Measurements from ENCODE around the gene GMDS.

The GMDS gene

DNA sequence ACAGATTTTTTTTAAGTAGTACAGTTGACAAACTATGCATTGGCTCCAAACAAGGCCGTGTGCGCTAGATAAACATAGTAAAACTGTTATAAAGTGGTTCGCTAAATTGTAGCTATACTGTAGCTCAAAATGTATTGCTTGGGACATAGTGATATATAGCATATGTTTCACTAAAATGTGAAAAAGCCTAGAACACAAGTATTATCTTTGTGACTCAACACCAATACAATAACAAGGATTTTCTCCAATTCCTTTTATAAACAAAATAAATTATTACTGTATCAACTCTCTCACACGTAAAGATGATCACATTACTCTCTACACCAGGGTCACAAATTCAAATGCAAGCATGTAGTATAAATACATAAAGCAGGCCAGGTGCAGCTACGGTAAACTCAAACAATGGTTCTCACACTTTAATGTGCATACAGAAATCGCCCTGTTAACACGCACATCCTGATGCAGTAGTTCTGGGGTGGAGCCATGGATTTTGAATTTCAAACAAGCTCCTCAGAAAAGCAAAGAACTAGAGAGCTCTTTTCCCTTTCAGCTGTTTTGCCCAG, 214.6 kb downstream of the GMDS start:
- DNase-seq = no peak

DNA sequence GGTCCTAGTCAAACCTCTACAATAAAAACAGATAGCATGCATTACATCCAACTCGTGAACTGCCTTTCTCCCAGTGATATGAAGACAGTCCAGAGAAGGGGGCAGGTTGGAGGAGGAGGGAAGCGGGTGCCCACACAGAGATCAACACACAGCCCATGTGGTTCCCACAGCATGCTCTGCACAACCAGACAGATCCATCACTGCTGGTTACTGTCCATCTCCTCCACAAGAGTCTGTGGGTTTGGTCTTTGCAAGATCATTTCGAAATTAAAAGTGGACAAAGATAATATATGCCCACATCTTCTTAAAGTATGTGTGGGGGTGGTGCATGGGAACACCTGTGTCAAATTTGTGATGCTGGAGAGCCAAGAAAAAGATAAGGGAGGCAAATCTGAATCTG, 215.5 kb downstream of the GMDS start:
- no peak for DNase-seq

DNA sequence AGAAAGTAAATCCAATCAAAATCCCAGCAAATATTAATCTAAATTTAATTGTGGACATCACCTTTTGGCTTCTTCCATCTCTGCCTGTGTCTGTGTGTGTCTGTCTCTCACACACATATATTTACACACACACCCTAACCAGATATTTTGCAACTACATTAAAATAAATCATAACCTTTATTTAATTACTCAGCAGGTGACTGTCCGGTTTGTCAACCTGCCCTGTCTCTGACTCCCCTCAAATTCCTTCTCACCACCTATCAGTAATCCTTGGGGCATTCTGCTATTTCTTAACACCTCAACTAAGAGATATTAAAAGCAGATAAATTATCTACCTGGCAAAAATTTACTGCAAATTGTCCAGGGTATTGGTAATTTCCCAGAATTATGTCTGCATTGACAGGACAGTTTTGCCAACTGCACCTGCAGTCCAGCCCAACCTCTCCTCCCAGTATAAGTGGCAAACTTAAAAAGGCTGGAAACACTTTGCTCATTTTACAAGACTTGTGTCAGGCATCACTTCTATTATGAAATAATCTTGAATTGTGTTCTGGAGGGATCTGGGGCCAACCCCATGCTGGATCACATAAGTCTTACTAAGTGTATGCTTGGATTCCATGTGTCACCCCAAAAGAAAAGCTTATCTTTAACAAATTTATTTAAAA, 216.1 kb downstream of the GMDS start:
- DNase-seq = no peak

DNA sequence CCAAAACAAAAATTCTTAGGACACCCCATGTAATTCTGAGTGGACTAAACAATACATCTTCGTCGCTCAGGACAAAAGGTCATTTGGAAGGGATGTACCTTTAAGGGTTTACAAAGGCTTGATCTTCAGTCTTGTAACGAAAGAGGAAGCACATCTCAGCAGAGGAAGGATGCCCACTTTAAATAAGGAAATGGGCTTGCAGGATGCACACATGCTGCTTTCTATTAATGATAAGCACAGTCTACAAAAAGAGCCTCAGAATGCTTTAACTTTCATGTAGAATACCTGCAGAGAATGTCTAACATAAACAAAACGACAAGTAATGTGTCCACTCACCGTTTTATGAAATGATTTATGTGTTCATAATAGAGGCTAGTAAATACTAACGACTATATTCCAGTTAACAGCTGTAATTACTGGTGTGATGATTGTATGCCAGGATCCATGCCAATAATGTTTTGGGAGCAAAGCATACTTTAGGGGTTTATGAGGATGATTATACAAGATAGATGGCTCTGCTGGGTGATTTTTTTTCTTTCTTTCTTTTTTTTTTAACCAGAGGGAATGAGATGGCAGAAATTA, 216.9 kb downstream of the GMDS start:
- DNase-seq = no peak

DNA sequence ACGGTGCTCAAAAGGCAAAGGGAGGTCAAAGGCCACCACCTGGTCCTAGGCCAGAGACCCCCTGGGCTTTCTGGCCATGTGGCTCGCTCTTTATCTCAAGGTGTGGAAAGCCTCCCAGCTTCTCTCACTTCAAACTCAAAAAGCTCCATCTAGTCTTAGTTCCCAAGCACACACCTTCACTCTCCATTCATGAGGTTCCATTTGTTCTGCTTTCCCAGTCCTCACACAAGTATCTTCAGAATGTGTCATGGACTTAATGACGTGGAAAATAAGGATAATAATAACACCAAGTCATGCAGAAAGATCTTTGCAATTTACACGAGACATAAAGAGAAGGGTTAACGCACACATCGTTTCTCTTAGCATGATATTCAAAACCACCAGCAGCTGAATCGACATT, 219.3 kb downstream of the GMDS start:
- DNase-seq = no peak

DNA sequence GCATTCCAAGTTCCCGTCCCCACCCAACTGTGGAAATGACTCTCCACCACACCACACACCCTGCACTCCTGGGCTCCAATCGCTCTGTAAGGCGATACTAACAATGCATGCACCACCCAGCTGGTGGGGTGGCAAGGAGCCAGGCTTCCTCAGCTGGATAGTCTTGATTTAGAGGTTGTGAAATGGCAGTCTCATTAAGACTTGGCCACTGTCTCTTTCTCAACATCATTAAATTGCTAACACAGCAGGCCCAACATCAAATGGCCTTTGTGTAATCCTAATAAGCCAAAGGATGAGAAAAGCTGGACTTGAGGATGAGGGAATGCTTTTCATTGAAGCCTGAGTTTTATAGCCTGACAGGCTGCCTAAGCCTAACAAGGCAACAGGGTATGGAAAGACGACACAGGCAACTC, 223.7 kb downstream of the GMDS start:
- DNase-seq = peak; percentile 21

DNA sequence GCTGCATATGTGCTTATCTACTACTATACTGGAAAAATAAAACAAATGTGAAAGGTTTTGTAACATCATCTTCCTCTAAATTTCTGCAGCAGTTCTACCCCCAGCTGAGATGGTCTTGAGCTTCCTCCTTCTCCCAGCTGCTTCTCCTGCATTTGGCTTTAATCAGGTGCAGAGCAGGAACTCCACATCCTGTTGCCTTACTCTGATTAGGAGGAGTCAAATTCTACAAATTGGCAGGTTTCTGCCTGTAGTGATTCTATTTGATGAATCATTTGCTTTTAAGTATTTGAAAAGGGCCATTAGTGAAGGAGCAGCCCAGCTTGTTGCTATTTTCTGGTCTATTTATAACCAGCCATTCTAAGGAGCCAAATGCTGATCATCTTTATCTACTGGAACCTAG, 224.5 kb downstream of the GMDS start:
- DNase-seq = no peak

DNA sequence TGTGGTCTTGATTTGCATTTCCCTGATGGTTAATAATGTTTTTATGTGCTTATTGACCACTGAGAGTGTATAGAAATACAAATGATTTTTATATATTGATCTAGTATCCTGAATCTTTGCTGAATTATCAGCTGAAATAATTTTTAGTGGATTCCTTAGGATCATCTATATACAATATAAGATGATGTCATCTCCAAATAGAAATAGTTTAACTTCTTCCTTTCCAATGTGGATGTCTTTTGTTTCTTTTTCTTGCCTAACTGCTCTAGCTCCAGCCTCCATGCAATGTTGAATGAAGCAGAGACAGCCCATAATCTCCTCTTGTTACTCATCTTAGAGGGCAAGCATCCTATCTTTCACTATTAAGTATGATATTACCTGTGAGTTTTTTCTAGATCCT, 226.4 kb downstream of the GMDS start:
- no peak for DNase-seq

DNA sequence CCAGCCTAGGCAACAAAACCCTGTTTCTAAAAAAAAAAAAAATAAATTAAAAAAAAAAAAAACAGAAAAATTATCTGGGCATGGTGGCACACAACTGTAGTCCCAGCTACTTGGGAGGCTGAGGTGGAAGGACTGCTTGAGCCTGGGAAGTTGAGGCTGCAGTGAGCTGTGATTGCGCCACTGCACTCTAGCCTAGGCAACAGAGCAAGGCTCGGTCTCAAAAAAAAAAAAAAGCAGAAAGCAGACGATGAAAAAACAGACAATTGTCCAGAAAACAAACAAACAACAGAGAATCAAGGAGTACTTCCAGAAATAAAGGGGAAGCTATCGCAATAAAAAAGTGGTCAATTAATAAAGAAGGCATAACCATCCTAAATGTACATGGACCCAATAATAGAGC, 229.4 kb downstream of the GMDS start:
- no peak for DNase-seq

DNA sequence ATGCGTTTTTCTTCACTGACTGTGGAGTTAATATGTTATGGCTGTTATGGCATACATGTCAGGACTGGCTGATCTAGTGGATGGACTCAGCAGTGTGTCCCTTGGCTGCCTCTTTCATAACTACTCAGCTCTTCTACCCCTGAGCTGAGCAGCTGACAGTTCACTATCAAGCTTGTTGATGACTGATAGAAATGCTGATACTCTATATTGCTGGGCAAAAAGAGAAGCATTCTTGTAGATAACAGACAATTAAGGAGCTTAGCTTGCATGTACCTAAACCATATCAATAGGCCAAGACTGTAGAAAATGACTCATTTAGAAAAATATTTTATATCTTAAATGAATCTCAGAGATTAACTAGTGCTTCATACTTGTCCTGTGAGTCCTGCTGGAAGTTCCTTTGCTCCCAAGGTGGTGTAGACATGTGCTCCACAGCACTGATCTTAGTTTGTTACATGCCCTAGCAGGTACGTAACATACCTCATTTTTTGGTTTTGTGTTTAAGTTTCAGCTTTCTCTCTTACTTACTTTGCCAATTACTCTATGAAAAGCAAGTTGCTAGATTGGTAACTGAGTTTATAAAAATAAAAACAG, 236.9 kb downstream of the GMDS start:
- no peak for DNase-seq

DNA sequence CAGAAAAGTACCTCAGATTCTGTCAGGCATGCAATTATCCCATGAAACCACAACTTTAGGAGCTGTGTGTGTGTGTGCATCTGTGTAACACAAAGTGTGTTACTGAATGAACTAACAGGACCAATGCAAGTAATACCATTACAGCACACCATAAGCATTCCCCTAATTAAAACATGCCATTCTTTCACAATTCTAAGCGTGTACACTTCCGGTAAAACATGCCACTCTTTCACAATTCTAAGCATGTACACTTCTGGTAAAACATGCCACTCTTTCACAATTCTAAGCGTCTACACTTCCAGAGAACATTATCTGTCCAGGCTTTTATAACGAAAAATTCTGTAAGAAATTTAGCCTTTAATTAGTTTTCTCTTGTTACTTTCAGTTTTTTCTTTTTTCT, 238.2 kb downstream of the GMDS start:
- DNase-seq = no peak

DNA sequence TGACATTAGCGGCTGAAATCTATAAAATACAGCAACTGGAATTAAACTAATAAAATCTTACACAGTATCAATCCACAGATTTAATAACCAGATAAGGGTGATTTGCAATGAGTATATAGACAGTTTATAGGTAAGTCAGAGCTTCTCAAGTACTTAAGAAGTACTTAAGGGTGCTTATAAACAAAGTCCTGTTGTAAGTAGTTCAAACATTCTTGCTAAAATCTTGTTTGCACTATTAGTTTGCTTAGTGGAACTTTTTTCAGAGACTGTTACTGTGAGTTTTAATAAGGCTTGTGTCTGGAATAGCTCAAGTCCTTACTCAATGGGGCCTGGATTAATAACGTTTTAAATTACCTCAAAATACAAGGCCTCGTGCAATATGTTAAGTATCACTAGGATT, 240.5 kb downstream of the GMDS start:
- DNase-seq = no peak

DNA sequence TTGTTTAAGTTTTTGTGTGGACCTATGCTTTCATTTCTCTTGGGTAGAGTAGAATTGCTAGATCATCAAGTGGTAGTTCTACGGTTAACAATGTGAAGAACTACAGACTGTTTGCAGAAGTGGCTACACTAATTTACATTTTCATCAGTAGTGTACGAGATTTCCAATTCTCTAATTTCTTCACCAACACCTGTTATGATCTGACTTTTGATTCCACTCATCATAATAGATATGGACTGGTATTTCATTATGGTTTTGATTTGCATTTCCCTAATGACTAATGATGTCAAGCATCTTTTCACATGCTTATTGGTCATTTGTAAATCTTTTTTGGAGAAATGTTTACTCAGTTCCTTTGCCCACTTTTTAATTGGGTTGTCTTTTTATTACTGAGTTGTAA, 244.4 kb downstream of the GMDS start:
- DNase-seq = no peak

DNA sequence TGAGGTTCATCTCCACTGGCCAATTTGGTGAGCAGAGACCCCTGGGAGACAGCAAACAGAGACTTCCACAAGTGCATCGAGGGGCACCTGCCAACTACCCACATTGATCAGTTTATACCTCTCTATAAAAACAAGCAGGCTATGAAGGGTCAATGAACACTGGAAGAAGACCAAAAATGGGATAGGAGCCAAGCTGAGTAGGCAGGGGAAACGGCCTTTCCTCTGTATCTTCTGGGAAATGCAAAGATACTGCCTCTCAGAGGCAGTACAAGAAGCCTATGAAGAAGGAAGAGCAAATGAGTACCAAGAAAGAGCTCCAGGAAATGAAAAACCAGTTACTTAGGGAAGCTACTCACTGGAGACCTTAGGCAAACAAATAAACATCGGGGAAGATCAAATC, 247.7 kb downstream of the GMDS start:
- no peak for DNase-seq

DNA sequence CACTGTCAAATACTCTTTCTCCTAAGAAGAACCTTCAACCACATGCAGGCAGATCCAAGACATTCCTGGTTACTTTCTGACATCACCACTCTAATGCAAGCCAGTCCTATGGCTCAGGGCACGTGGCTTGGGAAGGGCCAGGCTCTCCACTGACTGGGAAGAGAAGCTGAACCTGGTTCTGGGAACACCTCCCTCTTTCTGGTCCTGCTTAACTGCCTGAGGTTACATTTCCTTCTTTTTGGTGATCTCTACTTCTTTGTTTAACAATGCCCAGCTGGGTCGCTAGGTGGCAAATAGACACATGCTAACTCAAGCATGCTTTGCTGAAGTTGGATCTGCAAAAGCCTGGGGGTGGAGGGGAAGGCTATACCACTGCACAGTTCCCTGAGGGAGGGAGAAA, 249.8 kb downstream of the GMDS start:
- no peak for DNase-seq

DNA sequence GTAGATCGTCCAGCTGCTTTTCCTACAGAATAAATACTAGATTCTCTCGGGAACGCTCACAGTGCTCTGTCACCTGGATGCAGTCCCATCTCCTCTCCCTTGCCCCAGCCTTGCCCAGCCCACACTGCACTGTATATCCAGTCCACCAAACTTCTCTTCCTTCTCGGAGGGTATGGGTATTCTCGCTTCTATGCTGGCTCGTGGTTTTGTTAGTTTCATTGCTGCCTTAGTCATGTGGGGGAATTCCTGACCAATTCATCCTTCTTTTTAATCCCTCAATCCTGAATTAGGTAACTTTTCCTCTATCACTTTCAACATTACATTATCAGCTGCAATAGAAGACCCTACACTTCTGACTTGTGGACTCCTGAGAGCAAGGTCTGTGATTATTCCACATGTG, 252.4 kb downstream of the GMDS start:
- DNase-seq = no peak

DNA sequence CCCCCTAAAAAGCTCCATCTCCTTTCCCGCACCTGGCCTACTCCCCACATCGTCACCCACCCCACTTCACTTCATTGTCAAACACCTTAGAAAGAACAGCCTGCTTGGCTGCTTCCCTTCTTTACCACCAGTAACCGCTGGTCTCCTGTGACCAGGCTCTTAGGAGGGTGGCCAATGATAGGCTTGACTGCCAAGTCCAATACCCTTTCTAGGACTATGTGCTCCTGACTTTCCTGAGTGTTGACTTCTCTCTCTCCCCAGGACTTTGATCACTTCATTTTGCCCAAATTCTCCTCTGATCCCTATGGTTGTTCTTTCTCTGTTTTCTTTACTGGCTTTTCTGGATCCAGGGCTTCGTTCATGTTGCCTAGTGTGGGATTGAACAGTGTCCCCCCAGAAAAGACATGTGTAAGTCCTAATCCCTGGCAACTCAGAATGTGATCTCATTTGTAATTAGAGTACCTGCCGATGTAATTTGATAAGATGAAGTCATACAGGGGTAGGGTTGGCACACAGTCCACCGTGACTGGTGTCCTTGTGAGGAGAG, 254.0 kb downstream of the GMDS start:
- DNase-seq = no peak

DNA sequence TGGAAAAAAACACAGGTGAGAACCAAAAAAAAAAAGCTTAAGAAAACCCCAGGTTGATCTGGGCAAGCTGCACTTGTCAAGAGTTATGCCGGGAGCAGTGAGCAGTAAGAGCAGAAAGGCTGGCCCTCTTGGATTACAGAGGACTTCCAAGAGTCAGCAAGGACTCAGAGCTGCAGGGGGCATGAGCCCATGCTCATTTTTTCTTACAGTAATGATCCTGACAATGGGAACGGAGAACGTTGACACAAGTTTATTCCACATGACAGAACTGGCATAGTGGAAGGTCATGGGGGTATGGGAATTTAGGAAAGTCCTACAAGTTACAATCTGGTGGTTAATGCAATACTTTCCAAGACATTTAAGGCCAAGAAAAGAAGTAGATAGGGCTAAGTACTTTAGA, 256.6 kb downstream of the GMDS start:
- DNase-seq = no peak

DNA sequence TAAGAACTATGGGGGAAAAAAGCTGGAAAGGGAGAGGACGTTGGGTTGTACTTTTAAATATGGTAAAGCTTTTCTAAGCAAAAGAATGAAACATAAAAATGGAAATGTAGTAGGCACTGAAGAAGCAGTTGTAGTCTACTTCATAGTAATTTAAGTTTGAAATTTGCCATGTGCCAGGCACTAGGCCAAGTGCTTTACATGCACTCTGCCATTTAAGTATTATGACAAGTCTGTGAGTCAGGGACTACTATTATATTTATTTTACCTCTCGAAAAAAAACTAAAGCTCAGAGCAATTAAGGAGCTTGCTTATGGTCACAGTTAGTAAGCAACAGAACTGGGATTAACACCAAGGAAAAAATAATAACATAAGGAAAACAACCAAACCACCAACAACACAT, 257.8 kb downstream of the GMDS start:
- DNase-seq = no peak

DNA sequence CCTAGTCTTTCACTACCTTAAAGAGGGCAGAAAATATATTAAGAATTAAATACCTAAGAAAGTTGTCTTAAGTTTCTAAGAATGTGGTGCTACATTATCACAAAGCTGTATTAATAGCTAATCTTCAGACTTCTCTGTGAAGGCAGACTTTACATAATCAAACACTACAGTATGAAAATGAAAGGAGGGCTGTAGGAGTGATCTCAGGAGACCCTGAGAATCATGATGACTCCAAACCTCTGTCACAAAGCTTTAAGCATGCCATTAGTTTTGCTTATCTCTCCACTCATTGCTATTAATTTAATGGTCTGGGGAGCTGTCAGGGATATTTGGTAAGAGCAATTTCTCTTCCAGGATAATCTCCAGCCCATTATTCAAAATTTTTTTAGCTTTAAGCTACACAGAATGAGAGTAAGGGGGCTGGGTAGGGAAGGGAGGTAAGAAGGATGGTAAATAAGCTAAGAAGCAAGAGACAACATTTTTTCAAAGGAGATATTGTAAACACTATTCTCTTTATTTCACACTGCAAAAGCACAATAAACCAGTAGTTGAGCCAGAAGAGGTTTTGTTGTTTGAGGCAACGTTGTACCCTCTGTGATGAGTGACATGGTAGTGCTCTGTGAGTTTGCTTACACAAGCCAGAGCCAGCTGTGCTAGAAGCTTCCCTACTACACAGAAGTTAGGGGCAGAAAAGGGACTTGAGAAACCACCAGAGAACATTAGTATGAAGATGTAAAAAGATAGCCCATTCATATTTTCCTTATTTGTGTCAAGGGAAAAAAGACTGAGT, 258.8 kb downstream of the GMDS start:
- DNase-seq = no peak

DNA sequence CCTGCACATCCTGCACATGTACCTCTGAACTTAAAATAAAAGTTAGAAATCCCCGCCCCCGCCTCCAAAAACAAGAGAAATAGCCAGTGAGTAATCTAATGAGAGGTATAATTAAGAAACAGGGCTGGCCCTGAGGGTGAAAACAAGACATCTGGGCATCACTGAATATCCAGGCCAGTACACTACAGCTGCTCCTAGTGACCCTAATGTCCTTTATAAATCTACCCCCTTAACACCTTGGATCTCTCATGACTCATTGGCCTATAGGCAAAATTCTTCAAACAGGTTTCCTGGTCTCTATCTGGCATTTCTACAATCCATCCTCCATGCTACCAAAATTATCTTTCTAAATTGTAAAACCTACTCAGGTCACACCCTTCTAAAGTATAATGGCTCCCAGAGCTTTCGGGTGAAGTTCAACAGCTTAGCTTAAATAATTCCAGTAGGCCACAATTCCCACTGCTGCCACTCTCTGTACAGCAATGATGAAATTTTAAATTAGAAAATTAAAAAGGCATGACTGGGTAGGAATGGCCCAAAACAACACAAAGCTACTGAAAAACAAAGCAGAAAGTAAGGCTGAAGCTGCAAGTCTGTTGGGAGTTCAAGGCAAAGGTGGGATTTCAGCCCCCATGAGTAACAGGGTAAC, 260.9 kb downstream of the GMDS start:
- no peak for DNase-seq

DNA sequence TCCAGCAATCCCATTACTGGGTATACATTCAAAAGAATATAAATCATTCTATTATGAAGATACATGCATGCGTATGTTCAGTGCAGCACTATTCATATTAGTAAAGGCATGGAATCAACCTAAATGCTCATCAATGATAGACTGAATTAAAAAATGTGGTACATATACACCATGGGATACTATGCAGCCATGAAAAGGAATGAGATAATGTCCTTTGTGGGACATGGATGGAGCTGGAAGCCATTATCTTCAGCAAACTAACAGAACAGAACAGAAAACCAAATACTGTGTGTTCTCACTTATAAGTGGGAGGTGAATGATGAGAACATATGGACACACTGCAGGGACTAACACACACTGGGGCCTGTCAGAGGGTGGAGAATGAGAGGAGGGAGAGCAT, 261.6 kb downstream of the GMDS start:
- DNase-seq = no peak

DNA sequence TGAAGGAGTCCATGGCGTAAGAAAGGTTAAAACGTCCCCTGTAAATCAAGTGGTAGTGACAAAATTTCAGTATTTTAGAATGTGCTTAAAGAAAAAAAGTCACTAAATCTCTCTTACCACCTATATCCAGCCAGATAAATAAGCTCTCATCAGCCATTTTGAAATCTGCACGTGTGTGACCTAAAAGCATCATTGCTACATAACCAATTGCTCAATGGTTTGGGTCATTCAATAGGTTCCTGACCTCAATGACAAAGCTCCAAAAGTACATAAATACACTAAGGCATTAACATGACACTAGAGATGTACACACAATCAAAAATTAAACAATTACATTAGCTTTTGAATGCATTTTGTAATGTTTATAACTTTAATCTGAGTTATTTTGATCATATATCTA, 272.4 kb downstream of the GMDS start:
- no peak for DNase-seq
